Kidney (tissue), 14 donors: Measurements from ENCODE around the gene GNAI3. TPM values are rescaled to one million over a fixed set of nuclear protein-coding genes. Genes with fewer than 3 reads are reported as not detected.

Experiments used
- DNase-seq, 5 donors: peaks; one replicate each; pipeline ENCODE4 v3.0.0-alpha.2; 2013 to 2020
- FAIRE-seq: peaks from 2 replicates; lab custom pipeline; 2012; peaks lifted over from hg19 to GRCh38; lab: Jason Lieb, UNC
- H3K27ac ChIP-seq, 2 donors: one replicate each; pipeline ENCODE4 v1.7.0; 2013; ENCODE audit warnings: low read depth in 2 of 2, low read length in 2 of 2, inconsistent platforms in 1 of 2
- H3K27me3 ChIP-seq: one replicate; pipeline ENCODE4 v1.7.1; 2013; ENCODE audit warnings: low read length, inconsistent platforms; ENCODE audit not compliant: control insufficient read depth, insufficient read depth
- H3K36me3 ChIP-seq, 3 donors: one replicate each; pipeline versions ENCODE4 v1.7.0 to v1.7.1; 2013; ENCODE audit warnings: low read length in 3 of 3, control low read depth in 1 of 3, inconsistent platforms in 1 of 3; ENCODE audit not compliant: insufficient read depth in 3 of 3, control insufficient read depth in 2 of 3
- H3K4me1 ChIP-seq, 3 donors: one replicate each; pipeline versions ENCODE4 v1.7.0 to v1.7.1; 2013; ENCODE audit warnings: low read length in 3 of 3, inconsistent platforms in 1 of 3, low read depth in 1 of 3; ENCODE audit not compliant: control insufficient read depth in 2 of 3, insufficient read depth in 2 of 3
- H3K4me3 ChIP-seq, 3 donors: one replicate each; pipeline versions ENCODE4 v1.7.0 to v1.8.1; 2013; ENCODE audit warnings: low read length in 3 of 3, control low read depth in 1 of 3, inconsistent platforms in 1 of 3
- H3K9ac ChIP-seq, 3 donors: one replicate each; pipeline versions ENCODE4 v1.7.0 to v1.7.1; 2013; ENCODE audit warnings: low read length in 3 of 3, control low read depth in 1 of 3, inconsistent platforms in 1 of 3
- H3K9me3 ChIP-seq, 3 donors: one replicate each; pipeline versions ENCODE4 v1.7.0 to v1.7.1; 2013; ENCODE audit warnings: low read length in 3 of 3, control low read depth in 1 of 3, inconsistent platforms in 1 of 3; ENCODE audit not compliant: control insufficient read depth in 2 of 3, insufficient read depth in 1 of 3
- intact Hi-C: fragments of 100-400 bp; cut with DNase I; formaldehyde crosslinking; loops from one replicate; pipeline ENCODE4 v1.11.1; 2022
- polyA plus RNA-seq: library from polyadenylated mRNA; stranded (reverse); fragments of 350-450 nt; fragmentation: Illumina TruSeq; extraction: RNeasy Lipid Tissue Mini Kit (QIAGEN cat#74804); gene quantifications from one replicate; pipeline ENCODE4 v1.2.3, GENCODE V29; 2014; ENCODE audit warnings: low read depth, low replicate concordance; ENCODE audit not compliant: insufficient read depth
- total RNA-seq: library from RNA; stranded (reverse); fragmentation: NEBNext Ultra II Directional; extraction: Animal tissue kit (Norgen Biotek cat#: 25700); gene quantifications from one replicate; pipeline ENCODE4 v1.2.1, GENCODE V29; 2021
- TF ChIP-seq, protein P1 (sequence below): IDR thresholded peaks from 3 replicates; pipeline ENCODE4 v1.5.1; 2012; ENCODE audit warnings: mild to moderate bottlenecking, moderate library complexity, borderline replicate concordance; ENCODE audit not compliant: insufficient read depth; ENCODE audit errors: extremely low read depth
- donor health status: control.
- donor health status: control.
- donor health status: control.
- donor health status: control.
- donor health status: control.
- donor health status: DM: yes; HTN: yes; CAD: no.
- donor health status: Normal renal cell carcinoma (clear cell type).

Gene GNAI3
- total and polyA plus RNA-seq, 2 donors from 2014 or later: 4.2 to 8.0 TPM

- DNase-seq: peak in 1 of 5 donors; percentile 75
- TF ChIP-seq, protein P1, sequence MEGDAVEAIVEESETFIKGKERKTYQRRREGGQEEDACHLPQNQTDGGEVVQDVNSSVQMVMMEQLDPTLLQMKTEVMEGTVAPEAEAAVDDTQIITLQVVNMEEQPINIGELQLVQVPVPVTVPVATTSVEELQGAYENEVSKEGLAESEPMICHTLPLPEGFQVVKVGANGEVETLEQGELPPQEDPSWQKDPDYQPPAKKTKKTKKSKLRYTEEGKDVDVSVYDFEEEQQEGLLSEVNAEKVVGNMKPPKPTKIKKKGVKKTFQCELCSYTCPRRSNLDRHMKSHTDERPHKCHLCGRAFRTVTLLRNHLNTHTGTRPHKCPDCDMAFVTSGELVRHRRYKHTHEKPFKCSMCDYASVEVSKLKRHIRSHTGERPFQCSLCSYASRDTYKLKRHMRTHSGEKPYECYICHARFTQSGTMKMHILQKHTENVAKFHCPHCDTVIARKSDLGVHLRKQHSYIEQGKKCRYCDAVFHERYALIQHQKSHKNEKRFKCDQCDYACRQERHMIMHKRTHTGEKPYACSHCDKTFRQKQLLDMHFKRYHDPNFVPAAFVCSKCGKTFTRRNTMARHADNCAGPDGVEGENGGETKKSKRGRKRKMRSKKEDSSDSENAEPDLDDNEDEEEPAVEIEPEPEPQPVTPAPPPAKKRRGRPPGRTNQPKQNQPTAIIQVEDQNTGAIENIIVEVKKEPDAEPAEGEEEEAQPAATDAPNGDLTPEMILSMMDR: no peak
- Histone ChIP-seq H3K9me3 (no peaks in the 10 kb centered on the region), H3K4me3 (peak overlapping the region in 1 of 3 donors; percentile 82), H3K36me3 (peaks cover 0 to 3% (median 0%) of the 10 kb centered on the region in 3 donors), H3K27me3 (no peaks in the 10 kb centered on the region), H3K9ac (no peak overlapping the region), H3K27ac (no peak overlapping the region), H3K4me1 (peaks cover 0 to 11% (median 3%) of the 10 kb centered on the region in 3 donors)
- intact Hi-C loops: no loop called here
- no peak for FAIRE-seq
Observed at GRCh38 chr1:109508001-109508872, 40.2 kb upstream of the GNAI3 start.

- Histone ChIP-seq H3K4me3 (peak overlapping the region in 2 of 3 donors; percentile 56 to 82), H3K27me3 (no peaks in the 10 kb centered on the region), H3K9me3 (no peaks in the 10 kb centered on the region), H3K36me3 (peaks cover 0 to 3% (median 0%) of the 10 kb centered on the region in 3 donors), H3K27ac (no peak overlapping the region), H3K9ac (peak overlapping the region in 2 of 3 donors; percentile 26 to 61), H3K4me1 (peaks cover 0 to 11% (median 3%) of the 10 kb centered on the region in 3 donors)
- intact Hi-C loops: no loop called here
- DNase-seq (no peak), FAIRE-seq (no peak)
- TF ChIP-seq, protein P1: no peak
Observed at GRCh38 chr1:109508873-109509175, 39.6 kb upstream of the GNAI3 start.

DNA sequence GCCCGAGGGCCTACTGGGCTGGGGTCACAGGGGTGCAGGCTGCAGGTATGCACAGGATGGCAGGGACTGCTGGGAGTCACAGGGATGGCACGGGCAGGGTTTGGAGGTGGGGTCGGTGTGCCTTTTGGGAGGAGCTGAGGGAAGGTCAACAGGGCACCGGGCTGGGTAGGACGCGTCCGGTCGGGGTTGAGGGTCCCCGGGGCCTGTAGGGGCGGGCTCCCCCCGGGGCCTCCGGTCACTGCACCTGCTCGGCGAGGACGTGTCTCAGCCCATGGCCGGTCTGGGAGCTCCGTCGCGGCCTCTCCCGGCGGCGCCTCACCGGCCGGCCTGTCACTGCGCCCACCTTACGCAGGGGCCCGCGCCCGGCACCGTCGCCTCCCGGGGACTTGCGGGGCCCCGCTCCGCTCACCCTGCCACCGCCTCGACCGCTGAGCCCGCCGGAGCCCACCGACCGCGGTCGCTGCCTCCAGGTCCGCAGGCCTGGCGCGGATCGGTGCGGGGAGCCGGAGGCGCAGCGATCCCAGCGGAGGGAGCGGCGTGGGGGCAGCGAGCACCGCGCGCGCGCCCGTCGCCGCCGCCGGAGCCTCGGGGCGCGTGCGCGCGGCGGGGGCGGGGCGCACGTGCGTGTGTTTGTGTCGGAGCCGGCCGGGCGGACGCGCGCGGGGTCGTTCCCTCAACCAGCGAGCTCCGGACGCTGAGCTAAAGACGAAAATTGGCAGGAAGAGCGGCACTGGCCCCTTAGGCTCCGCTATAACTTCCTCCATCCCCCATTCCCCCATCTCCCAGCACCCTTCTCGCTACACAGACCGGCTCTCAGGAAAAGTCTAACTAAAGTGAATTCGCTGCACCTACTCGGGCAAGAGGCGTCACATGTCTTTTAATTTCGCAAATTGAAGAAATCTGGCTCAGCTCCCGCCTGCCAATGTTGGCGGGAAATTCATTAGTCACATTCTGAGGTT, 39.0 kb upstream of the GNAI3 start, which contains the start of gene AMIGO1:
Gene AMIGO1, minus strand, starts transcription at position 552 of the 959 bp plus-strand sequence. CDS start 815 bp downstream, outside the sequence.
- TF ChIP-seq, protein P1: no peak
- Histone ChIP-seq H3K4me3 (peak within 1 kb of the TSS; percentile 75 to 82 (median 80)), H3K27me3 (no peaks in the 10 kb centered on the region), H3K36me3 (peaks cover 0 to 3% (median 0%) of the 10 kb centered on the region in 3 donors), H3K9me3 (no peaks in the 10 kb centered on the region), H3K27ac (no peak within 1 kb of the TSS), H3K9ac (peak within 1 kb of the TSS; percentile 46 to 61 (median 52)), H3K4me1 (peaks cover 0 to 11% (median 3%) of the 10 kb centered on the region in 3 donors)
- intact Hi-C loops: no loop called here
- FAIRE-seq (no peak), DNase-seq (peak; percentile 74 to 87 (median 80))
